H1 (cell line): Measurements from ENCODE around the gene LYPD6B. TPM values are rescaled to one million over a fixed set of nuclear protein-coding genes. Genes with fewer than 3 reads are reported as not detected.

Experiments used
- CTCF ChIA-PET: fragments of 300-600 bp; sonication (Branson Sonifier 250); formaldehyde crosslinking; loops from one replicate; lab custom pipeline; 2021; ENCODE audit not compliant: partially characterized antibody; lab: Charles Lee
- POLR2A ChIA-PET: fragments of 300-600 bp; sonication (Branson Sonifier 250); formaldehyde crosslinking; loops from one replicate; lab custom pipeline; 2021; ENCODE audit warnings: inconsistent platforms; ENCODE audit not compliant: partially characterized antibody; lab: Charles Lee
- DNase-seq, 2 experiments: peaks; one replicate each; pipeline versions ENCODE4 v3.0.0 to v3.0.0-alpha.2; 2010 to 2022; ENCODE audit warnings: low spot score in 2 of 2, low read depth in 1 of 2, mixed read lengths in 1 of 2
- FAIRE-seq: peaks from 2 replicates; lab custom pipeline; 2011; peaks lifted over from hg19 to GRCh38; lab: Jason Lieb, UNC
- H2AFZ ChIP-seq: 2 replicates; pipeline ENCODE4 v1.8.1; 2012; ENCODE audit warnings: low read length, inconsistent platforms
- H2AK5ac ChIP-seq: 2 replicates; pipeline ENCODE4 v1.6.1; 2013; ENCODE audit warnings: low read depth, low read length
- H2BK120ac ChIP-seq: replicated peaks from 2 replicates; pipeline ENCODE3; 2013; ENCODE audit warnings: low read depth, low read length, inconsistent platforms
- H2BK12ac ChIP-seq: 2 replicates; pipeline ENCODE4 v1.6.1; 2013; ENCODE audit warnings: low read depth, low read length
- H2BK15ac ChIP-seq: 2 replicates; pipeline ENCODE4 v1.6.1; 2013; ENCODE audit warnings: low read length
- H2BK20ac ChIP-seq: 2 replicates; pipeline ENCODE4 v1.6.1; 2013; ENCODE audit warnings: low read length
- H2BK5ac ChIP-seq: 2 replicates; pipeline ENCODE4 v1.6.1; 2013; ENCODE audit warnings: low read depth, low read length
- H3K14ac ChIP-seq: 2 replicates; pipeline ENCODE4 v1.6.1; 2013; ENCODE audit warnings: inconsistent platforms; ENCODE audit not compliant: insufficient read length
- H3K18ac ChIP-seq: 2 replicates; pipeline ENCODE4 v1.6.1; 2013; ENCODE audit warnings: low read length; ENCODE audit errors: extremely low read depth
- H3K23ac ChIP-seq: 2 replicates; pipeline ENCODE4 v1.6.1; 2013; ENCODE audit warnings: inconsistent platforms; ENCODE audit not compliant: insufficient read length
- H3K23me2 ChIP-seq: 2 replicates; pipeline ENCODE4 v1.6.1; 2013; ENCODE audit warnings: low read depth, low read length
- H3K27ac ChIP-seq: 2 replicates; pipeline ENCODE4 v1.6.1; 2011; ENCODE audit warnings: low read depth, low read length, inconsistent platforms
- H3K27me3 ChIP-seq, 4 experiments: replicated peaks in 1 of 4; 1 replicate in 1 of 4; 2 replicates in 3 of 4; pipeline versions ENCODE4 v1.6.1 to v1.8.1; 2011 to 2013; ENCODE audit warnings: low read length in 3 of 4, mild to moderate bottlenecking in 3 of 4, inconsistent platforms in 2 of 4, mixed read lengths in 2 of 4, moderate library complexity in 1 of 4; ENCODE audit not compliant: control insufficient read depth in 3 of 4, insufficient read depth in 3 of 4; ENCODE audit errors: extremely low read depth in 1 of 4
- H3K36me3 ChIP-seq, 4 experiments: 2 replicates each; pipeline versions ENCODE4 v1.6.1 to v1.8.1; 2011 to 2013; ENCODE audit warnings: mild to moderate bottlenecking in 4 of 4, low read length in 3 of 4, moderate library complexity in 2 of 4, control low read depth in 1 of 4, inconsistent platforms in 1 of 4; ENCODE audit not compliant: insufficient read depth in 4 of 4, control insufficient read depth in 2 of 4
- H3K4ac ChIP-seq: replicated peaks from 2 replicates; pipeline ENCODE3; 2013; ENCODE audit warnings: low read length, low read depth, mixed read lengths, inconsistent platforms; ENCODE audit not compliant: insufficient read length
- H3K4me1 ChIP-seq, 4 experiments: replicated peaks in 1 of 4; 1 replicate in 1 of 4; 2 replicates in 3 of 4; pipeline versions ENCODE4 v1.6.1 to v1.8.1; 2011 to 2013; ENCODE audit warnings: low read length in 3 of 4, inconsistent platforms in 2 of 4, mixed read lengths in 1 of 4; ENCODE audit not compliant: insufficient read depth in 4 of 4, control insufficient read depth in 3 of 4
- H3K4me2 ChIP-seq, 2 experiments: 2 replicates each; pipeline versions ENCODE4 v1.6.1 to v1.8.1; 2011 to 2013; ENCODE audit warnings: low read depth in 2 of 2, low read length in 2 of 2, control low read depth in 1 of 2, inconsistent platforms in 1 of 2, mild to moderate bottlenecking in 1 of 2; ENCODE audit not compliant: insufficient read depth in 1 of 2
- H3K4me3 ChIP-seq, 4 experiments: fragments of 200-600, 300-600 bp in 1 of 4; sonication (generic), shearing (Covaris generic), sonication (Bioruptor Twin) in 1 of 4; 2 replicates each; pipeline versions ENCODE4 v1.5.1 to v1.8.1; 2011 to 2016; ENCODE audit warnings: low read length in 4 of 4, low read depth in 3 of 4, control low read depth in 2 of 4, inconsistent platforms in 2 of 4, mild to moderate bottlenecking in 2 of 4, mixed read lengths in 1 of 4, moderate library complexity in 1 of 4; ENCODE audit not compliant: insufficient read depth in 2 of 4; ENCODE audit errors: extremely low read depth in 1 of 4
- H3K56ac ChIP-seq: replicated peaks from 2 replicates; pipeline ENCODE3; 2013; ENCODE audit warnings: low read depth, mild to moderate bottlenecking, mixed read lengths, low read length, inconsistent platforms; ENCODE audit not compliant: insufficient read length
- H3K79me1 ChIP-seq: 2 replicates; pipeline ENCODE4 v1.6.1; 2013; ENCODE audit warnings: low read depth, low read length, control low read depth
- H3K79me2 ChIP-seq, 2 experiments: 2 replicates each; pipeline versions ENCODE4 v1.6.1 to v1.8.1; 2012 to 2013; ENCODE audit warnings: low read length in 2 of 2, mild to moderate bottlenecking in 2 of 2, inconsistent platforms in 1 of 2; ENCODE audit not compliant: insufficient read depth in 2 of 2, control insufficient read depth in 1 of 2
- H3K9ac ChIP-seq, 4 experiments: replicated peaks in 1 of 4; 1 replicate in 1 of 4; 2 replicates in 3 of 4; pipeline versions ENCODE4 v1.6.1 to v1.8.1; 2011 to 2013; ENCODE audit warnings: low read depth in 3 of 4, low read length in 3 of 4, control low read depth in 2 of 4, mild to moderate bottlenecking in 2 of 4, moderate library complexity in 2 of 4, inconsistent platforms in 1 of 4; ENCODE audit errors: extremely low read depth in 1 of 4
- H3K9me3 ChIP-seq, 2 experiments: 2 replicates each; pipeline versions ENCODE4 v1.6.1 to v1.8.1; 2012 to 2013; ENCODE audit warnings: mild to moderate bottlenecking in 2 of 2, moderate library complexity in 2 of 2, control low read depth in 1 of 2, inconsistent platforms in 1 of 2, low read depth in 1 of 2, low read length in 1 of 2, mixed read lengths in 1 of 2; ENCODE audit not compliant: insufficient read depth in 2 of 2
- H4K20me1 ChIP-seq, 2 experiments: replicated peaks in 1 of 2; 2 replicates each; pipeline versions ENCODE3 to v1.8.1; 2011 to 2013; ENCODE audit warnings: inconsistent platforms in 2 of 2, low read length in 2 of 2, mild to moderate bottlenecking in 1 of 2; ENCODE audit not compliant: insufficient read depth in 2 of 2, control insufficient read depth in 1 of 2
- H4K5ac ChIP-seq: 2 replicates; pipeline ENCODE4 v1.6.1; 2013; ENCODE audit warnings: low read length, low read depth, mixed read lengths, inconsistent platforms; ENCODE audit not compliant: insufficient read length
- H4K8ac ChIP-seq: 2 replicates; pipeline ENCODE4 v1.8.0; 2013; ENCODE audit warnings: mild to moderate bottlenecking, moderate library complexity, low read length, inconsistent platforms; ENCODE audit not compliant: insufficient read depth; ENCODE audit errors: extremely low read depth
- H4K91ac ChIP-seq: replicated peaks from 2 replicates; pipeline ENCODE3; 2013; ENCODE audit warnings: low read length, mixed read lengths, inconsistent platforms; ENCODE audit not compliant: insufficient read length
- BACH1 ChIP-seq: IDR thresholded peaks from 2 replicates; pipeline ENCODE4 v1.6.1; 2012; ENCODE audit warnings: low read length, improper control_type of control experiment
- BCL11A ChIP-seq, 2 experiments: IDR thresholded peaks; one replicate each; pipeline ENCODE4 v1.6.1; 2011; ENCODE audit warnings: low read depth in 2 of 2, low read length in 2 of 2, mild to moderate bottlenecking in 2 of 2
- CEBPB ChIP-seq: IDR thresholded peaks from 2 replicates; pipeline ENCODE4 v1.6.1; 2012; ENCODE audit warnings: low read depth, low read length
- CHD2 ChIP-seq: IDR thresholded peaks from 2 replicates; pipeline ENCODE4 v1.6.1; 2012; ENCODE audit warnings: low read length, improper control_type of control experiment
- HDAC2 ChIP-seq, 2 experiments: fragments of 300-600 bp in 1 of 2; sonication (generic) in 1 of 2; IDR thresholded peaks; 2 replicates each; pipeline ENCODE4 v1.6.1; 2011 to 2012; ENCODE audit warnings: low read depth in 2 of 2, low read length in 2 of 2, mild to moderate bottlenecking in 2 of 2, moderate library complexity in 2 of 2, borderline replicate concordance in 1 of 2, inconsistent platforms in 1 of 2
- HDAC6 ChIP-seq: IDR thresholded peaks from one replicate; pipeline ENCODE4 v1.7.1; 2012; ENCODE audit warnings: low read depth, mild to moderate bottlenecking, inconsistent platforms, low read length, moderate library complexity
- POU5F1 ChIP-seq: IDR thresholded peaks from 2 replicates; pipeline ENCODE4 v1.6.1; 2011; ENCODE audit warnings: low read depth, mild to moderate bottlenecking, low read length, moderate library complexity
- RAD21 ChIP-seq, 2 experiments: IDR thresholded peaks in 1 of 2; conservative IDR thresholded peaks in 1 of 2; 2 replicates each; pipeline ENCODE4 v1.6.1; 2011; ENCODE audit warnings: low read depth in 2 of 2, low read length in 2 of 2, improper control_type of control experiment in 1 of 2, inconsistent platforms in 1 of 2, mild to moderate bottlenecking in 1 of 2, moderate library complexity in 1 of 2
- SIN3A ChIP-seq, 2 experiments: IDR thresholded peaks in 1 of 2; conservative IDR thresholded peaks in 1 of 2; 2 replicates each; pipeline ENCODE4 v1.6.1; 2011 to 2012; ENCODE audit warnings: low read length in 2 of 2, improper control_type of control experiment in 1 of 2, low read depth in 1 of 2, mild to moderate bottlenecking in 1 of 2
- SIX5 ChIP-seq: IDR thresholded peaks from 2 replicates; pipeline ENCODE4 v1.6.1; 2011; ENCODE audit warnings: mild to moderate bottlenecking, low read depth, low read length
- TBP ChIP-seq: IDR thresholded peaks from 2 replicates; pipeline ENCODE4 v1.6.1; 2011; ENCODE audit warnings: low read depth, low read length, improper control_type of control experiment
- YY1 ChIP-seq: IDR thresholded peaks from 2 replicates; pipeline ENCODE4 v1.6.1; 2011; ENCODE audit warnings: low read depth, mild to moderate bottlenecking, low read length
- WGBS, 2 experiments: shearing (Covaris generic) in 1 of 2; methylation state at CpG; one replicate each; pipeline versions ENCODE4 v1.1.6 to v1.1.7; 2013 to 2015; ENCODE audit warnings: low lambda C conversion rate in 2 of 2, mixed read lengths in 2 of 2, inconsistent platforms in 1 of 2, low coverage in 1 of 2, missing lambda C conversion rate in 1 of 2; ENCODE audit not compliant: insufficient replicate concordance in 2 of 2, insufficient coverage in 1 of 2, insufficient read length in 1 of 2; ENCODE audit errors: extremely low coverage in 1 of 2, missing lambda C conversion rate in 1 of 2; 5-methylcytosine and 5-hydroxymethylcytosine counted together
- polyA plus RNA-seq, 7 experiments: library from polyadenylated mRNA; depleted of rRNA in 3 of 7; stranded (reverse) in 5 of 7; unstranded in 2 of 7; fragments of >200 nt in 5 of 7; fragments of 200-250 nt in 2 of 7; gene quantifications; 1 replicate in 5 of 7; 2 replicates in 1 of 7; 4 replicates in 1 of 7; pipeline versions ENCODE4 v1.2.1 to v1.2.3, GENCODE V29; 2011 to 2013; ENCODE audit warnings: missing spikeins in 2 of 7, mixed read lengths in 2 of 7
- total RNA-seq: library from RNA; stranded (reverse); fragmentation: NEBNext Ultra II Directional; extraction: Animal tissue kit (Norgen Biotek cat#: 25700); gene quantifications from 2 replicates; pipeline ENCODE4 v1.2.1, GENCODE V29; 2021
- TF ChIP-seq, protein P1 (sequence below): IDR thresholded peaks from 2 replicates; pipeline ENCODE4 v1.6.1; 2012; ENCODE audit warnings: low read length, inconsistent platforms

LYPD6B gene
- total and polyA plus RNA-seq, 2 of the 8 experiments (the other 6 are each of a cell fraction or from before 2014, with no cell fraction given): 2.2 to 3.5 TPM

DNA sequence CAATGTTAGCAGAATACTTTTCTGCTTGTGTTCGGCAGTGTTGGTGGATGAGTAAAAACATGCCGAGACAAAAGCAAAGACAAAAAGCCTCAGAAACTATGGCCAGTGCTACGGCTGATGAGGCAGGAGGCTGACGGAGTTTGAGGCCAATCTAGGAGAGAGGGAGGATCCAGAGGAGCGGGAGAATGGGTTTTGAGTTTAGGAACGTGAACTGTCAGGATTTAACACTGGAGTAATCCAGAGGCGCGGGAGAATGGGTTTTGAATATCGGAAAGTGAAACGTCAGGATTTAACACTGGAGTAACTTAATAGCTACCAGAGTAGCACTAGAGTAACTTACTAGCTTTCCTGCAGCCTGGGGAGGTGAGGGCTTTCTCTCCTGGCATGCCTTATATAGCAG is 37.4 kb downstream of the LYPD6B start:
- Histone ChIP-seq H3K79me2 (no peaks in the 10 kb centered on the region), H3K23ac (no peak overlapping the region), H3K9ac (no peak overlapping the region), H2BK15ac (no peak overlapping the region), H2BK120ac (no peak overlapping the region), H2AFZ (no peak overlapping the region), H2AK5ac (no peak overlapping the region), H2BK12ac (peak overlapping the region; percentile 69; the same call in 1 of the 2 replicates), H4K91ac (no peak overlapping the region), H3K14ac (no peak overlapping the region), H3K4me1 (peaks cover 5 to 19% (median 13%) of the 10 kb centered on the region in 4 experiments; a peak in 6 of 7 replicates), H3K18ac (no peak overlapping the region), H3K4me2 (no peak overlapping the region; a peak in 1 of 4 replicates), H3K23me2 (no peaks in the 10 kb centered on the region), H3K36me3 (no peaks in the 10 kb centered on the region), H3K27me3 (no peaks in the 10 kb centered on the region; a peak in 1 of 7 replicates), H3K4me3 (no peak overlapping the region), H3K56ac (no peak overlapping the region), H3K9me3 (no peaks in the 10 kb centered on the region), H4K5ac (no peak overlapping the region), H3K79me1 (no peaks in the 10 kb centered on the region), H3K4ac (no peak overlapping the region), H4K20me1 (no peaks in the 10 kb centered on the region), H3K27ac (no peak overlapping the region), H2BK5ac (no peak overlapping the region), H2BK20ac (no peak overlapping the region), H4K8ac (no peak overlapping the region)
- DNase-seq (no peak), FAIRE-seq (no peak)
- 67% methylated on average over 10 of the region's 10 CpGs; no CpG with 5 or more reads in 1 of the 2 experiments for WGBS, 2 experiments
- ChIA-PET POLR2A (no interaction called here), CTCF (interaction anchor here (0.9 to 1.4 kb wide), 3 partner anchors 11 to 238 kb away, joined by 3 read pairs; no protein-coding TSS in a partner anchor)
- TF ChIP-seq TBP (no peak), CEBPB (no peak), POU5F1 (no peak), BACH1 (no peak), BCL11A (IDR thresholded peaks at IDR 0.05; ENCODE audit: low read depth in 2 of 2, low read length in 2 of 2) (no peak), SIN3A (conservative IDR thresholded peaks at IDR 0.05 in 1 of 2, IDR thresholded peaks at IDR 0.05 in 1 of 2; ENCODE audit: low read depth in 1 of 2, low read length in 2 of 2) (no peak), HDAC6 (no peak), YY1 (no peak), HDAC2 (IDR thresholded peaks at IDR 0.05; ENCODE audit: borderline replicate concordance in 1 of 2, low read depth in 2 of 2, low read length in 2 of 2) (no peak), SIX5 (no peak), RAD21 (IDR thresholded peaks at IDR 0.05 in 1 of 2, conservative IDR thresholded peaks at IDR 0.05 in 1 of 2; ENCODE audit: low read depth in 2 of 2, low read length in 2 of 2) (no peak), CHD2 (no peak)
- TF ChIP-seq, protein P1, sequence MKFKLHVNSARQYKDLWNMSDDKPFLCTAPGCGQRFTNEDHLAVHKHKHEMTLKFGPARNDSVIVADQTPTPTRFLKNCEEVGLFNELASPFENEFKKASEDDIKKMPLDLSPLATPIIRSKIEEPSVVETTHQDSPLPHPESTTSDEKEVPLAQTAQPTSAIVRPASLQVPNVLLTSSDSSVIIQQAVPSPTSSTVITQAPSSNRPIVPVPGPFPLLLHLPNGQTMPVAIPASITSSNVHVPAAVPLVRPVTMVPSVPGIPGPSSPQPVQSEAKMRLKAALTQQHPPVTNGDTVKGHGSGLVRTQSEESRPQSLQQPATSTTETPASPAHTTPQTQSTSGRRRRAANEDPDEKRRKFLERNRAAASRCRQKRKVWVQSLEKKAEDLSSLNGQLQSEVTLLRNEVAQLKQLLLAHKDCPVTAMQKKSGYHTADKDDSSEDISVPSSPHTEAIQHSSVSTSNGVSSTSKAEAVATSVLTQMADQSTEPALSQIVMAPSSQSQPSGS: no peak
